ENCODE results near the gene HRG. TPM values are rescaled to one million over a fixed set of nuclear protein-coding genes. Genes with fewer than 3 reads are reported as not detected.

Gene HRG
- total RNA-seq, 2 donors from 2014 or later, result not detected

Other genes starting within 250 kb of the HRG start
- 1 to 10 TPM; 3.1 to 3.9 TPM for gene CRYGS, start 121.6 kb upstream of the HRG start, total RNA-seq
- 10 to 100 TPM; 10.0 to 14.8 TPM for gene TBCCD1, start 98.7 kb upstream of the HRG start, total RNA-seq
- gene DNAJB11, start 95.3 kb upstream of the HRG start, total RNA-seq, result 10 to 100 TPM; 30.3 to 44.8 TPM
- gene AHSG, start 53.0 kb upstream of the HRG start, total RNA-seq, result under 1 TPM in 1 of 2 donors, not detected in 1; 0.25 TPM
- not detected for gene FETUB, start 25.6 kb upstream of the HRG start, total RNA-seq
- gene KNG1, start 51.3 kb downstream of the HRG start, total RNA-seq, result not detected
- 100 to 1,000 TPM; 430 to 499 TPM for gene EIF4A2, start 117.6 kb downstream of the HRG start, total RNA-seq
- gene RFC4, start 140.5 kb downstream of the HRG start, total RNA-seq, result 100 to 1,000 TPM; 121 to 145 TPM
- not detected for gene ADIPOQ, start 176.7 kb downstream of the HRG start, total RNA-seq